Right renal cortex interstitium (tissue), 3 donors: ENCODE data around the gene TGOLN2. TPM values are rescaled to one million over a fixed set of nuclear protein-coding genes. Genes with fewer than 3 reads are reported as not detected.
"Not testable (repeated sequence)": the region's sequence is repeated elsewhere in the genome, so short reads cannot be mapped to it uniquely, and the experiment has no call there.

Experiments used
- DNase-seq, 3 donors: peaks; one replicate each; pipeline ENCODE4 v3.0.0-alpha.2; 2013; ENCODE audit warnings: low read depth in 3 of 3, low spot score in 2 of 3
- polyA plus RNA-seq, 3 donors: library from polyadenylated mRNA; unstranded; fragments of 120-200 nt; gene quantifications; one replicate each; pipeline ENCODE4 v1.2.1, GENCODE V29; 2013; ENCODE audit not compliant: insufficient read length in 3 of 3

TGOLN2 gene
- polyA plus RNA-seq, 3 donors: 114 to 125 (median 124) TPM

DNA sequence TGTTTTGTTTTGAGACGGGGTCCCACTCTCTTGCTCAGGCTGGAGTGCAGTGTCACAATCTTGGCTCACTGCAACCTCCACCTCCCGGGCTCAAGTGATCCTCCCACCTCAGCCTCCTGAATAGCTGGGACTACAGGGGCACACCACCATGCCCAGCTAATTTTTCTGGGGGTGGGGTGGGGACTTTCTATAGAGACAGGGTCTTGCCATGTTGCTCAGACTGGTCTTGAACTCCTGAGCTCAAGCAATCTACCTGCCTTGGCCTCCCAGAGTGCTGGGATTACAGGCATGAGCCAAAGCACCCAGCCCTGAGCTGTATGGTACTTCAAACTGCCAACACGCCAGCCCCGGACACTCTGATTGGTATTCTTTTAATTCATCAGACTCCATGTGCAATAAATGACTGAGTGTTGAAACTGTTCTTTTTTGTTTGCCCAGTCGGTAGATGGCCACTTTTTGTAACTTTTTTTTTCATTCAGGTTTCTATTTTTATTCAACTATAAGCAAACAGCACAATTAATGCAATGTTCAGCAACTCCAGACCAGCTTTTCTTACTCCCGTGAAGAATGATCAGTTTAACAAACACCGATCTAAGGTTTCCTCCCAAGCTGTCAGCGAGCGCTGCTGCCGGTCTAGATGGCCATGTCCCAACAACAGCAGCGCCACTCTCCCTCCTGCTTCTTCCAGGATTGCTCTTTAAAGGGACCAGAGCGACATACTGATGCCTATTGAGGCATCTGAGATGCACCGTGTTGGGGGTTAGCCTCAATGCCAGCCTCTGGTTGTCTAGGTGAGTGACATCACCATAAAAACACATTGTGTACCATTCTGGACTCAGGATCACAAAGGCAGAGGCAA lies 12.5 kb upstream of the TGOLN2 start:
- no peak for DNase-seq

DNA sequence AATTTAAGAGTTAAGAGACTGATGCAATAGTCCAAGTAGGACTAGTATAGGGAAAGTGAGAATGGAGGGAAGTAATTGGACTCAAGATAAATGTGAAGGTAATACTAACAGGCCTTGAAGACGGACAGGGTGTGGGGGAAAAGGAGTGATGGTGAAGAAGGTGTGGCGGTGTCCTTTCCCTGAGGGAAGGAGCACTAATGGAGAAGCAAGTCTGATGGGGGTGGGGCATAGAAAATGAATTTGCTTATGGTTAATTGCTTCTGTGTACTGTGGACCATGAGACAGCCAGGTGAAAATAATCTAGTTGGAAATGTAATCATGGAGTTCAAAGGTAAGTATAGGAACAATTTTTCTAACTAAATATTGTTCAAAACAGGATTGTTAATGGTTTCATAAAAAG lies 7.1 kb upstream of the TGOLN2 start:
- no peak for DNase-seq

DNA sequence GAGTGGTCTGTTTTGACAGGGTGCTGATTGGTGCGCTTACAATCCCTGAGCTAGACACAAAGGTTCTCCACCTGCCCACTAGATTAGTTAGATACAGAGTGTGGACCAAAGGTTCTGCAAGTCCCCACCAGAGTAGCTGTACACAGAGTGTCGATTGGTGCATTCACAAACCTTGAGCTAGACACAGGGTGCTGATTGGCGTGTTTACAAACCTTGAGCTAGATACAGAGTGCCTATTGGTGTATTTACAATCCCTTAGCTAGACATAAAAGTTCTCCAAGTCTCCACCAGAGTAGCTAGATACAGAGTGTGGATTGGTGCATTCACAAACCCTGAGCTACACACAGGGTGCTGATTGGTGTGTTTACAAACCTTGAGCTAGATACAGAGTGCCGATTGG lies 6.1 kb upstream of the TGOLN2 start:
- DNase-seq: not testable (repeated sequence)

DNA sequence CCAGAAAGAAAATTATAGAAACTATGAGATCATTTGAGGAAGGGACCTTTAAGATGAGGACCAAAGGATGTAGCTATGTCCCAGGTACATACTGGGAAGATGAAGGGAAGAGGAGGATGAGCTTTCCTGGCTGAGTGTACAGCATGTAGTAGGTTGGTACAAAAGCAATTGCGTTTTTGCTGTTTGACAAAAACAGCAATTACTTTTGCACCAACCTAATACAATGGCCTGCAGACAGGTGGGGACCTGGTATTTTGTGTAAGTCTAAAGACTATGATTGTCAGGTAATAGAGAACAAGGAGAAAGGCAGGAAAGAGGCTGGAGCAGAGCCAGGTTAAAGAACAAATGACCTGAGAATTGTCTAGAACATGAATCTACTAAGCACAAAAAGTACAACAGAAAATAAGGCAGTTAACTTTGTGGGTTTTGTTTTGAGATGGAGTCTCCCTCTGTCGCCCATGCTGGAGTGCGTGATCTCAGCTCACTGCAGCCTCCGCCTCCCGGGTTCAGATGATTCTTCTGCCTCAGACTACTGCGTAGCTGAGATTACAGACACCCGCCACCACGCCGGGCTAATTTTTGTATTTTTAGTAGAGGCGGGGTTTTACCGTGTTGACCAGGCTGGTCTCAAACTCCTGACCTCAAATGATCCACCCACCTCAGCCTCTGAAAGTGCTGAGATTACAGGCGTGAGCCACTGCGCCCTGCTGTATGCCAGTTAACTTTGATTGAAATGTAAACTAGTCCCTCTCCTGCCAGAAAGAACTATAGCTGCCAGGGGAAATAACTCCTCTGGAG lies 3.2 kb upstream of the TGOLN2 start:
- no peak for DNase-seq

DNA sequence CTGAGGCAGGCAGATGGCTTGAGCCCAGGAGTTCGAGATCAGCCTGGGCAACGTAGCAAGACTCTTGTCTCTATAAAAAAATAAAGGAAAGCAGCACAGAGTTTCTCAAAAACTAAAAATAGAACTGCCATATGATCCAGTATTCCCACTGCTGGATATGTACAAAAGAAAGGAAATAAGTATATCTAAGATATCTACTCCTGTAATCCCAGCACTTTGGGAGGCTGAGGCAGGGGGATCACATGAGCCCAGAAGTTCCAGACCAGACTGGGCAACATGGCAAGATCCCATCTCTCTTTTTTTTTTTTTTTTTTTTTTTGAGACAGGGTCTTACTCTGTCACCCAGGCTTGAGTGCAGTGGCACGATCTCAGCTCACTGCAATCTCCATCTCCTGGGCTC lies 1.9 kb upstream of the TGOLN2 start:
- DNase-seq: not testable (repeated sequence)

DNA sequence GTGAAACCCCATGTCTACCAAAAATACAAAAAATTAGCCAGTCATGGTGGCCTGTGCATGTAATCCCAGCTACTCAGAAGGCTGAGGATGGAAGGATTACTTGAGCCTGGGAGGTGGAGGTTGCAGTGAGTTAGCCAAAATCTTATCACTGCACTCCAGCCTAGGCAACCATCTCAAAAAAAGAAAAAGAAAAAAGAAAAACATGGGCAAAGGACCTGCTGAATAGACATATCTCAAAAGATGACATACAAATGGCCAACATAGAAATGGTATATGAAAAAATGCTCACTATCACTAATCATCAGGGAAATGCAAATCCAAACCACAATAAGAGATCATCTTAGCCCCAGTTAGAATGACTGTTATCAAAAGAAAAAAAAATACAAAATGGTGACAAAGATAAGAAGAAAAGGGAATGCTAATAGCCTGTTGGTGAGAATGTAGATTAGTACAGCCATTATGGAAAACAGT lies 1.4 kb upstream of the TGOLN2 start:
- DNase-seq: no peak

DNA sequence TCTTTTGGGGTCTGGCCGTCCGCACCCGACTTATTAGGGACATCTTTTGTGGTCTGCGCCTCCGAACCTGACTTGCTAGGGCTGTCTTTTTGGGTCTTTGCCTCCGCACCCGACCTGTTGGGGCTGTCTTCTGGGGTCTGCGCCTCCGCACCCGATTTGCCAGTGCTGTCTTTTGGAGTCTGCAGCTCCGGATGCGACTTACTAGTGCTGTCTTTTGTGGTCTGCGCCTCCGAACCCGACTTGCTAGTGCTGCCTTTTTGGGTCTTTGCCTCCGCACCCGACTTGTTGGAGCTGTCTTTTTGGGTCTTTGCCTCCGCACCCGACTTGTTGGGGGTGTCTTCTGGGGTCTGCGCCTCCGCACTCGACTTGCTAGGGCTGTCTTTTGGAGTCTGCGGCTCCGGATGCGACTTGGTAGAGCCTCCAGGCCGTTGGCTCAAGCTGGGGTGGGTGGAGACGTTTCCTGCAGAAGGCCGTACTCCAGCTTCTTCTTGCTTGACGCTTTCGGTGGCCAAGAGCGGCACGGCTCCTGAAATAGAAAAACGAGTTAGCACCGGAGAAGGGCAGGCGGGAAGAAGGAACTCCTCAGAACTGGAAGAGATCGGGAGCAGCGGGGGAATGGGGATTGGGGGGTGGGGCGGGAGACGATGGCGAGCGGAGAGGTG lies 498 bp downstream of the TGOLN2 start:
- DNase-seq: no peak

DNA sequence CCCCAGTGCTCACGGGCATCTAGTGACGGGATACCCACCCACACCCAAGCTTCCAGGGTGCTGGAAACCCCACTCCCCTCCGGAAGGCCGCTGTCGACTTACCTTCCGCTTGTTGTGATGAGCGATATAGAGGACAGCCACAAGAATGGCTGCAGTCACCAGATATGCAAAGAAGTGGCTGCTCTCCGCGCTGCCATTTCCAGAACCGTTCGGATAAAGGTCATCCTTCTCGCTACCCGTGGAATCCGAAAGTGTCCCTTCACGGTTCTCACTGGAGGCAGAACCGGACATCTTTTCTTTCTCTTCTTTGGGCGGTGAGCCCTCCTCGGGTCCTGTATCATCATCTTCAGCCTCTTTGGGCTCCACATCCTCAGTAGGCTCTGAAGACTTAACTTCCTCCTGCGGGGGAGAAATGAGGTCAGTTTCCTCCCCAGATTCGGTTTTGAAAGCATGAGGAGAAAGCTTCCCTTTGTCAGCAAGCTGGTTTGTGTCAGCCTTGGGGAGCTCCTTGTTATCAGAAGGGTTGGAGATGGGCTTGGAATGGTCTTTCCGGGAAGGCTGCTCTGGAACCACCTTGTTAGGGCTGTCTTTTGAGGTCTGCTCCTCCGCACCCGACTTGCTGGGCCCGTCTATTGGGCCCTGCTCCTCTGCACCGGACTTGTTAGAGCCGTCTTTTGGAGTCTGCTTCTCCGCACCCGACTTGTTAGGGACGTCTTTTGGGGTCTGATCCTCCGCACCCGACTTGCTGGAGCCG lies 1.2 kb downstream of the TGOLN2 start:
- no peak for DNase-seq

DNA sequence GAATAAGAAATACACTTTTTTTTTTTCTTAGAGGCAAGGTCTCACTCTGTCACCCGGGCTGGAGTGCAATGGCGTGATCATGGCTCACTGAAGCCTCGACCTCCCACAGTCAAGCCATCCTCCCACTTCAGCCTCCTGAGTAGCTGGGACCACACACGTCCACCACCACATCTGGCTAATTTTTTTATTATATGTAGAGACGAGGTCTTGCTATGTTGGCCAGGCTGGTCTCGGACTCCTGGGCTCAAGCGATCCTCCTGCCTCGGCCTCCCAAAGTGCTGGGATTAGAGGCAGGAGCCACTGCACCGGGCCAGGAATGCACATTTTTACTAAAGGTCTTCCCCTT lies 2.4 kb downstream of the TGOLN2 start:
- no peak for DNase-seq

DNA sequence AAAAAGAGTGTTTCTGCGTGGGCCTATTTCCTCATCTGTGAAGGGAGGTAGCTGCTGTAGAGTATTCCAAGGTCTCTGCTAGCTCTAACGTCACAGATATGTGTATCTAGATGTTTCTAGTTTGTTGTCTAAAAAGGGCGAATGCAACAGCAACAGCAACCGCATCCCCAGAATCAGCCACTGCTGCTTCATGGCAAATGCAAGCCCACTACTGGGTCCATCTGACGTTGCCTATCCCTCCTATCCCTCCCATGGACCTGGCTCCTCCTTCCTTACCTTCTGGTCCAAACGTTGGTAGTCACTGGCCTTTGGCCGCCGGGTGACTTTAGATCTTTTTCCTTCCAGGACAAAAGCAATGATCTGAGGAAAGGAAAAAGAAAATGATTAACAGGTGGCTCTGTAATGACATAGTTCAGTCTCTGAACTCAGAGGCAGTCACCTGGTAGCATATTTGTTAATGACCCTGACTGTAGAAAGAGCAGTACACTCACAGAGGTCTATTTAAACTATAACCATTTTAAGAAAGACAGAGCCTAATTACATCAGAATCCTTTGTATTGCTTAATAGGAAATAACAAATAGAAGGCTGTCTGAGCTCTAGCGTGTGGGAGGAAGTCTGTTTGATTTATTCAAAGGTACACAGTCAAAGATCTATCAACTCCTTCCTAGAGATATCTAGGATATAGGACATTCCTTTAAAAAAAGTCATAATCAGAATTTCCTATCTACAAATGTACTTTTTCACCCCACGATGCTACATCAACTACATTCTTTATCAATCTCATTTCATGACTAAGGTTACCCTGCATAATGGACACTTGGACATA lies 2.9 kb downstream of the TGOLN2 start:
- DNase-seq: no peak

DNA sequence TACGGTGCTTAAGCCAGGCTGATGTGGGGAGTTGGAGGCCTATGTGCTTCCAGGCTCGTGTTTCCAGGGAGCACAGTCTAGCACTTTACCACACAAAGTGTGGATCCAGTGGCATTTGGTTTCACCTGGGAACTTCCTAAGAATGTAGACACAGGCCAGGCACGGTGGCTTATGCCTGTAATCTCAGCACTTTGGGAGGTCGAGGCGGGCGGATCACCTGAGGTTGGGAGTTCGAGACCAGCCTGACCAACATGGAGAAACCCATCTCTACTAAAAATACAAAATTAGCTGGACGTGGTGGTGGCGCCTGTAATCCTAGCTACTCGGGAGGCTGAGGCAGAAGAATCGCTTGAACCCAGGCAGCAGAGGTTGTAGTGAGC lies 3.8 kb downstream of the TGOLN2 start:
- not testable (repeated sequence) for DNase-seq

DNA sequence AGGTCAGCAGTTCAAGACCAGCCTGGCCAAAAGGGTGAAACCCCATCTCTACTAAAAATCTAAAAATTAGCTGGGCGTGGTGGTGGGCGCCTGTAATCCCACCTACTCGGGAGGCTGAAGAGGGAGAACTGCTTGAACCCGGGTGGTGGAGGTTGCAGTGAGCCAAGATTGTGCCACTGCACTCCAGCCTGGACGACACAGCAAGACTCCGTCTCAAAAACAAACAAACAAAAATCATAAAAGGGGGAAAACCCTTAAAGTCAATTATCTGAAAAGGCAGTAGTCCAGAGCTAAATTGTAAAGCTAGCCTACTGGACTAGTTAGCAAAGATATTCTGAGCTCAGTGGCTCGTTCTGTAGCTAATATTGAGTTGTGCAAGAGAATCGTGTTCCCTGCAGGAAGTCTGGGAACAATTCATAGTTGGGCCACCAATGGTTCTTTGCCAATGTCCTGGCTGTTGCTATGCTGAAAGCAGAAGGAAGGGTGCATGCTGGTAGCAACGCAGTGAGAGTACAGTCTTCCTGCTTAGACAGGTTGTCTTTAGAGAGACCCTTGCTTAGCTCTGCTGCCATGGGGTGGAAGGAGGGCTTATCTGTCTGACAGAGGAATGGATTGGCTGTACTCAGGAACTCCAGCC lies 4.3 kb downstream of the TGOLN2 start:
- DNase-seq: no peak

DNA sequence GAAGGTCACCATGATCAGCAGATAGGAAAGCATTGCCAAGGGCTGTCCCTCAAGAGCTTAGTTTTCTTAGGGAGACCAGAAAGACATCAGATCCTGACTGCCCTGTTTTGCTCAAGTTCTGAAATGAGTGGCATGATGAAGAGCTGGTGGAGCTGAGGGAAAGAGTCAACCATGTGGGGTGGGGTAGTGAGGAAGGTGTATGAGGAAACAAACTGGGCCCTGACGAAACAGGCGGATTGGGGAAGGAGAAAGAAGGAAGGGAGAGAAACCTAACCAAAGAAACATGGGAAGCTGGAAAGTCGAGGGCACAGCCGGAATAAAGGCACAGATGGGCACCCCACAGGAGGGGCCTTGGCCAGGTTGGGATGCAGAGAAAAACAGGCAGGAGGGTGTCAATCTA lies 8.0 kb downstream of the TGOLN2 start:
- DNase-seq: no peak

DNA sequence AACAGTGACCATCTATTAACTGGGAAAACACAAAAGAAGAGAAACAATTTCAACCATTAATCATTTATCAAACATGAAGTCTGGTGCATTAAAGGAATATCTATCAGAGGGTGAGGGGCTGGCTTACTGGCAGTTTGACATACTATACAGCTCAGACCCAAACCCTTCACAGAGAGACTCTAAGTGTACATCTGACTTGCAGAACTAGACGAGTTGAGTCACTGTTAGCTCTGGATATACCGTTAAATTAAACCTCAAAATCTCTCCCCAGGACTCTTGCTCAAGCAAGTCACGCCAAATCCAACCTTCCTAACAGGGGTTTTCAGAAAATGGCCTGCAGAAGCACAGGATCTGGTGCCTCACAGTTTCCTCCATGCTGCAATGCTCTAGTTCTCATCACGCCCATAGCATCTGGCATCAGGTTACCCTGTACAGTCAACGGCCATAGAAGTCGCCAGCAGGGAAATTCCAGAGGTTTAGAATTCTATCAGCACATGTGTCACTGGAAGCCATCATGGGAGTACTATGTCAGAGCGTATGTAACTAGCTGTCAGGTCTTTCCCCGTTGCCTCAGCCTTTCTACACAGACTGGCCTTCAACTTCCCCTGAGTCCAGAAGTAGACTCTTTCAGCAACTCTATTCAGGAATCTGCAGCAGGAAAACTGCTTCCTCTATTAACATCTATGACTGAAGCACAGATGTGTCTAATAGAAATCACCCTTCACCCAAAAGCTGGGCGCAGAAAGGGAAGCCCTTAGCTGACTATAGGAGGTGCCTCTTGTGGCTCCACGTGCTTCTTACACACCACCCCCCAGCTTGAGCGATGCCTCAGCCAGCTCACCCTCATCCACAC lies 9.3 kb downstream of the TGOLN2 start:
- DNase-seq: no peak

DNA sequence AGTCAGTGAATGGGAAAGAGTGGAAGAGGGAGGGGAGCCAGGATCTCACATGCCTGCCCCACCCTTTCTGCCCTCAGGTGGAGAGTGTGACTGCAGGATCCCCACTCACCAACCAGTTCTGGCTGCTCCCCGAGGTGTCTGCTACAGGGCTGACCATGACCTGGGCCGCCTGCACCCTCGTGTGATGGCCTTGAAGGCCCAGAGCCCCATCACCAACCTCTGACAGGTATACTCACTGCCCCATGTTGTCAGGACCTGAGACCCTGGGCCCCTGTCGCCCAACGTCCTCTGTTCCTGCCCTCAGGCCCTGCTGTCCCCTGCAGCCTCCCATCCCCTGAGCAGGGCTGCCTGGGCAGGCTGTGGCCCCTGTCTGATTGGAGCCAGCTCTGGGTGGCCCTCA lies 11.9 kb downstream of the TGOLN2 start:
- not testable (repeated sequence) for DNase-seq

DNA sequence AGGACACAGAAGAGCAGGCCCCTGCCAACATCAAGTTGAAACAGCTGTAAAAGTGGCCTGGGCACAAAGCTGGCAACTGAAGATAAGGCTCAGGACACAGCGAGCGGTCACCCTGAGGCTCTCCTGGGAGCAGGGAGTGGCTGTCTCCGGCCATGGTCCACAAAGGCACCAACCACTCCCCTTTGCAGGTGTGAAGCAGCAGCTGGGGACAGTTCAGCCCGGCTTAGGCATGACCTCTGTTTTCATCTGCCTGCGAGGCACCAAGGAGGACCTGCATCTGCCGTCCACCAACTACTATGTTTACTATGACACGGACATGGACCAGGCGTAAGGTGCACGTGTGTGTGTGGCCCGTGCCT lies 12.9 kb downstream of the TGOLN2 start:
- no peak for DNase-seq

DNA sequence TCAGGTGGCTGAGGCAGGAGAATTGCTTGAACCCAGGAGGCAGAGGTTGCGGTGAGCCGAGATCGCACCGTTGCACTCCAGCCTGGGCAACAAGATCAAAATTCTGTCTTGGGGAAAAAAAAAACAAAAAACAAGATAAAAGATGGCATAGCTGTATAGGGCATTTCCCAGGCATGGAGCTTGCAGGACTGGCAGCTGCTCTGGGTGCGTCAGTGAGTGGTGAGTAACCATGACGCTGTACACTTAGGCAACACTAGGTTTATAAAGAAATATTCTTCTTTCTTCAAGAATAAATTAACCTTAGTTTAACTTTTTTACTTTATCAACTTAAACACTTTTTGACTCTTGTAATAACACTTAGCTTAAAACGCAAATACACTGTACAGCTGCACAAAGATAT lies 15.4 kb downstream of the TGOLN2 start:
- DNase-seq: no peak

DNA sequence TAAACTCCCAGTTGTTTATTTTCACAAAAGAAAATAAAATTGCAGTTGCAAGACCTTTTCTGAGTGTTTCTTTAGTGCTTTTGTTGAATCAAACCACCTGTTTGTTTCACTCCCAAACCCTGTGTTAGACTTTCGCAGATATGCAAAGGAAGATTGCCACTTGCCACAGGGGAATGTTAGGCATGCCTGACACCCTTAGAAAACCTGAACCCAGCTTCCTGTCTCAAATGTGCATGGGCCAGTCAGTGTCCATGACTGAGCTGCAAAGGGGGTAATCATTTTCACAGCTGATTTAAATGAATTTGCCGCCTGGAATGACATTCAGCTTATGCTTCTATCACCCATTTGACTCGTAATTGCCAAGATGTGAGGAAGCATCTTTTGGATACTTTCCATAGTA lies 17.5 kb downstream of the TGOLN2 start:
- DNase-seq: no peak
